ENCODE data around the gene TEC. TPM values are rescaled to one million over a fixed set of nuclear protein-coding genes. Genes with fewer than 3 reads are reported as not detected.

TEC gene
- total and polyA plus RNA-seq, 10 donors, result 1.9 to 15.3 (median 7.2) TPM

DNA sequence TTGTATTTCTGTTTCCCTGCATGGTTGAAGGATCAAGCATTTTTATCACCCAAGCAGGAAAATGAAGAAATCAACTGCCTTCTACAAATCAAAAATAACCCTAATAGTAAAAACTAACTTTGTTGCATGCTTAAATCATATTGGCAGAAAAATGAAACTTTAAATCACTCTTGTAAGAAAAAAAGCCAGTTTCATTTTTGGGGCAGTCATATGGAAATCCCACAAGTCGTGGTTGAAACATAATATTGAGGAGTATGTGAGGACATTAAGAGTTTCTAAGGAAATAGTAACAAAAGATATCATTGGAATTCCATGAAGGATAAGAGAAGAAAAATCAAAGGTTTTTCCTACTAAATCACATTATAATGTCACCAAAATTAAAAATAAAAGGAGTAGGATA lies 8.4 kb downstream of the TEC start:
- H3K9me3 ChIP-seq, result no peaks in the 10 kb centered on the region
- peaks cover 0 to 26% (median 11%) of the 10 kb centered on the region in 6 donors for H3K4me1 ChIP-seq
- H3K4me3 ChIP-seq, result no peak overlapping the region
- TF ChIP-seq POLR2A (IDR thresholded peaks at IDR 0.05) (no peak), POLR2AphosphoS5 (IDR thresholded peaks at IDR 0.05) (no peak)
- TF ChIP-seq, protein P1, sequence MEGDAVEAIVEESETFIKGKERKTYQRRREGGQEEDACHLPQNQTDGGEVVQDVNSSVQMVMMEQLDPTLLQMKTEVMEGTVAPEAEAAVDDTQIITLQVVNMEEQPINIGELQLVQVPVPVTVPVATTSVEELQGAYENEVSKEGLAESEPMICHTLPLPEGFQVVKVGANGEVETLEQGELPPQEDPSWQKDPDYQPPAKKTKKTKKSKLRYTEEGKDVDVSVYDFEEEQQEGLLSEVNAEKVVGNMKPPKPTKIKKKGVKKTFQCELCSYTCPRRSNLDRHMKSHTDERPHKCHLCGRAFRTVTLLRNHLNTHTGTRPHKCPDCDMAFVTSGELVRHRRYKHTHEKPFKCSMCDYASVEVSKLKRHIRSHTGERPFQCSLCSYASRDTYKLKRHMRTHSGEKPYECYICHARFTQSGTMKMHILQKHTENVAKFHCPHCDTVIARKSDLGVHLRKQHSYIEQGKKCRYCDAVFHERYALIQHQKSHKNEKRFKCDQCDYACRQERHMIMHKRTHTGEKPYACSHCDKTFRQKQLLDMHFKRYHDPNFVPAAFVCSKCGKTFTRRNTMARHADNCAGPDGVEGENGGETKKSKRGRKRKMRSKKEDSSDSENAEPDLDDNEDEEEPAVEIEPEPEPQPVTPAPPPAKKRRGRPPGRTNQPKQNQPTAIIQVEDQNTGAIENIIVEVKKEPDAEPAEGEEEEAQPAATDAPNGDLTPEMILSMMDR (IDR thresholded peaks at IDR 0.05 in 8 of 11, conservative IDR thresholded peaks at IDR 0.05 in 3 of 11), result no peak
- no peak overlapping the region for H3K27ac ChIP-seq
- no peaks in the 10 kb centered on the region for H3K27me3 ChIP-seq (replicated peaks in 1 of 7)
- 10 to 21% (median 16%) methylated on average over 1 of the region's 1 CpG for WGBS, 5 donors
- intact Hi-C loops (cut with DNase I; ENCODE audit: low total_unique reads), result no loop called here
- H3K36me3 ChIP-seq, result no peaks in the 10 kb centered on the region
- no peak for DNase-seq

DNA sequence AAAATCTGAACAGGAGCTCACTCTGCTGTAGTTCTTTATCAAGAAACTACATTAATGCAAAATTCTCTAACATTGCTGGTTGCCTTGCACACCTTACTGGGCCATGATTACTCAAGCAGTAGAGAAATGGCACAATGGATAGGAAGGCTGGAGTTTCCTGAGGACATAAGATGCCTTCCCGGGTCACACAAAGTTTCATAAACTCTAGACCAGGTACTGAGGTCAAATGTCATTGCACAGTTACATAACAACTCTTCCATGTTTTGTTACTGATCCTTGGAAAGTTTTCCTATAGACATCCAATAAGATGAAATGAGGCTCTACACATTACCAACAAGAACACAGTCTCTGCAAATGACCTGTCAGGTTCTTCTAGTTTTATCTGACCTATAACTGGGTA lies 9.9 kb downstream of the TEC start:
- intact Hi-C loops (cut with DNase I; ENCODE audit: low total_unique reads), result no loop called here
- H3K4me1 ChIP-seq, result peaks cover 0 to 26% (median 11%) of the 10 kb centered on the region in 6 donors
- no peak for DNase-seq
- no peak overlapping the region for H3K4me3 ChIP-seq
- 47 to 79% (median 56%) methylated on average over 1 of the region's 1 CpG for WGBS, 5 donors
- TF ChIP-seq POLR2AphosphoS5 (IDR thresholded peaks at IDR 0.05) (no peak), POLR2A (IDR thresholded peaks at IDR 0.05) (no peak)
- TF ChIP-seq, protein P1 (IDR thresholded peaks at IDR 0.05 in 8 of 11, conservative IDR thresholded peaks at IDR 0.05 in 3 of 11), result no peak
- no peak overlapping the region for H3K27ac ChIP-seq
- no peaks in the 10 kb centered on the region for H3K36me3 ChIP-seq
- H3K9me3 ChIP-seq, result no peaks in the 10 kb centered on the region
- no peaks in the 10 kb centered on the region for H3K27me3 ChIP-seq (replicated peaks in 1 of 7)

DNA sequence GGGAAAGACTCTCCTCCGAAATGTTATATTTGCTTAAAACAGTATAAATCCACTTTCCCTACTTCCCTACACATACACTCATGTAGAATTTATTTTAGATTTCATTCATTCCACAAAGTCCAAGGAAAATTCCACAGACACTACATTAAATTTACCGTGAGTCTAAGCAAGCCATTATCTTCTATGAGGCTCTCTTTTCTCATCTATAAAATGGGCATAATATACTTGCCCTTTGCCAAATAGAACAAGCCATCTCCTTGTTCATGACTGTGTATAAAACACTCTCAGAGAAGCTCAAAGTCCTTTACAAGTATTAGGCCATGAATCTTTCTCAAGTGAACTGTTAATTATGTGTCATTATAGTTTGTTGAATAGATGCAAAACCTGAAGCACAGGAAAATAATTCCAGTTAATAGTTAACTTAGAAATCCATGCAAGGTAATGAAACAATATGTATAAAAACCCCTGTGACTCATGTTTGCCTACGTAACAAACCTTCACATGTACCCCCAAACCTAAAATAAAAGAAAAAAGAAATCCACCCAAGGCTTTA lies 10.7 kb downstream of the TEC start:
- no peaks in the 10 kb centered on the region for H3K9me3 ChIP-seq
- H3K4me3 ChIP-seq, result no peak overlapping the region
- TF ChIP-seq, protein P1 (IDR thresholded peaks at IDR 0.05 in 8 of 11, conservative IDR thresholded peaks at IDR 0.05 in 3 of 11), result no peak
- no peak for TF ChIP-seq POLR2AphosphoS5 (IDR thresholded peaks at IDR 0.05)
- TF ChIP-seq POLR2A (IDR thresholded peaks at IDR 0.05), result no peak
- intact Hi-C loops (cut with DNase I; ENCODE audit: low total_unique reads), result no loop called here
- H3K27ac ChIP-seq, result no peak overlapping the region
- no peak for DNase-seq
- no peaks in the 10 kb centered on the region for H3K36me3 ChIP-seq
- H3K27me3 ChIP-seq (replicated peaks in 1 of 7), result no peaks in the 10 kb centered on the region
- H3K4me1 ChIP-seq, result peaks cover 0 to 26% (median 11%) of the 10 kb centered on the region in 6 donors
- WGBS, 5 donors, result 91 to 98% (median 96%) methylated on average over 3 of the region's 3 CpGs

DNA sequence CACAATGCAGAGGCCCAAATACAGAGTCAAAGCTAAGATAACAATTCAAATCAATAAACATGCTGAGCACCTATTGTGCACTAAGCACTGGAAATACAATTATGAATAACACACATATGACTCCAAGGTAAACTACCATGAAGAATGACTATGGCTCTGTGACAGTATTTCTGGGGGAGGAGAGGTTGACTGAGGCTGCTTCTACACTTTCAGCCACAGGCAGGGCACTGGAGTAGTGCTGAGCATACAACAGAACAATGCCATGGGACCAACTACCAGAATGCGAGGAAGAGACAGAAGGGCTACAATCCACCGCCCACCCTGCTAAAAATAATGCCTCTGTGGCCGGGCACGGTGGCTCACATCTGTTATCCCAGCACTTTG lies 13.7 kb downstream of the TEC start:
- DNase-seq, result no peak
- TF ChIP-seq POLR2AphosphoS5 (IDR thresholded peaks at IDR 0.05) (no peak), POLR2A (IDR thresholded peaks at IDR 0.05) (no peak)
- TF ChIP-seq, protein P1 (IDR thresholded peaks at IDR 0.05 in 8 of 11, conservative IDR thresholded peaks at IDR 0.05 in 3 of 11), result no peak
- Histone ChIP-seq H3K27me3 (replicated peaks in 1 of 7) (no peaks in the 10 kb centered on the region), H3K4me3 (no peak overlapping the region), H3K9me3 (no peaks in the 10 kb centered on the region), H3K4me1 (peaks cover 0 to 5% (median 2%) of the 10 kb centered on the region in 6 donors), H3K27ac (no peak overlapping the region), H3K36me3 (no peaks in the 10 kb centered on the region)
- 90 to 98% (median 98%) methylated on average over 4 of the region's 4 CpGs for WGBS, 5 donors
- intact Hi-C loops (cut with DNase I; ENCODE audit: low total_unique reads), result no loop called here

Measured in spleen (tissue), 11 donors.